Stimulated activated CD4-positive, alpha-beta T cell treated with anti-CD3 and anti-CD28 coated beads, TNF-alpha, amount 100 ng/mL, for 1 hour (primary cell): ENCODE data around the gene DYNLT5.
"Not testable (repeated sequence)": the region's sequence is repeated elsewhere in the genome, so short reads cannot be mapped to it uniquely, and the experiment has no call there.

Experiments used
- DNase-seq, 3 donors: peaks; one replicate each; pipeline ENCODE4 v3.0.0-alpha.2; 2020; ENCODE audit warnings: low read depth in 3 of 3, low spot score in 1 of 3

DYNLT5 gene

GRCh38 chr1:66752000-66752592, at the start of gene DYNLT5:
Gene DYNLT5, plus strand, starts transcription at chr1:66752459. Its CDS starts 2,200 bp downstream, at chr1:66754659.
- DNase-seq: no peak

- no peak for DNase-seq
These were observed 47.9 kb upstream of the DYNLT5 start for GRCh38 chr1:66704177-66704875.

- no peak for DNase-seq
These were observed 47.1 kb upstream of the DYNLT5 start for GRCh38 chr1:66705110-66705509.

- no peak for DNase-seq
These were observed 40.8 kb upstream of the DYNLT5 start for GRCh38 chr1:66711420-66711819.

GRCh38 chr1:66712839-66713238, 39.4 kb upstream of the DYNLT5 start:
- no peak for DNase-seq

GRCh38 chr1:66723985-66724384, 28.3 kb upstream of the DYNLT5 start:
- DNase-seq: no peak

- DNase-seq: peak in 1 of 3 donors; percentile 9
These were observed 26.2 kb upstream of the DYNLT5 start for GRCh38 chr1:66725885-66726665.

- DNase-seq: no peak
These were observed 24.2 kb upstream of the DYNLT5 start for GRCh38 chr1:66728021-66728420.

GRCh38 chr1:66728716-66729115, 23.5 kb upstream of the DYNLT5 start:
- DNase-seq: not testable (repeated sequence)

- DNase-seq: no peak
These were observed 23.1 kb upstream of the DYNLT5 start for GRCh38 chr1:66729119-66729518.

- DNase-seq: no peak
These were observed 22.7 kb upstream of the DYNLT5 start for GRCh38 chr1:66729523-66729922.

- DNase-seq: no peak
These were observed 21.8 kb upstream of the DYNLT5 start for GRCh38 chr1:66730462-66730861.

GRCh38 chr1:66731170-66731865, 20.9 kb upstream of the DYNLT5 start:
- DNase-seq: no peak

GRCh38 chr1:66732407-66733166, 19.7 kb upstream of the DYNLT5 start:
- DNase-seq: no peak

GRCh38 chr1:66733348-66734017, 18.8 kb upstream of the DYNLT5 start:
- DNase-seq: no peak

GRCh38 chr1:66734531-66734930, 17.7 kb upstream of the DYNLT5 start:
- not testable (repeated sequence) for DNase-seq

- no peak for DNase-seq
These were observed 14.4 kb upstream of the DYNLT5 start for GRCh38 chr1:66737836-66738235.

GRCh38 chr1:66739401-66740157, 12.7 kb upstream of the DYNLT5 start:
- DNase-seq: no peak

GRCh38 chr1:66745451-66745850, 6.8 kb upstream of the DYNLT5 start:
- DNase-seq: no peak

- DNase-seq: no peak
These were observed 4.8 kb upstream of the DYNLT5 start for GRCh38 chr1:66747501-66747900.
